GM23338 (cell line): ENCODE data around the gene FBXW12. TPM values are rescaled to one million over a fixed set of nuclear protein-coding genes. Genes with fewer than 3 reads are reported as not detected.

Experiments used
- ATAC-seq: fragments of 200-7000 bp; cut with Tn5 transposase; 3 replicates; pipeline ENCODE4 v1.9.1; 2020
- DNase-seq: peaks from one replicate; pipeline ENCODE4 v3.0.0-alpha.2; 2015; ENCODE audit warnings: low spot score
- H2AFZ ChIP-seq: fragments of 200-600 bp; sonication (generic); 2 replicates; pipeline ENCODE4 v1.8.0; 2016; ENCODE audit warnings: antibody characterized with exemption, mild to moderate bottlenecking, moderate library complexity
- H3F3A ChIP-seq: fragments of 200-600 bp; sonication (generic); replicated peaks from 2 replicates; pipeline ENCODE4 v1.8.0; 2017; ENCODE audit warnings: antibody characterized with exemption, mixed run types, low read depth
- H3K27ac ChIP-seq: fragments of 200-600 bp; sonication (generic); 2 replicates; pipeline ENCODE4 v1.6.1; 2016; ENCODE audit warnings: low read depth
- H3K27me3 ChIP-seq: fragments of 200-600 bp; sonication (generic); 2 replicates; pipeline ENCODE4 v1.8.0; 2016; ENCODE audit warnings: mild to moderate bottlenecking, mixed run types, moderate library complexity; ENCODE audit not compliant: insufficient read depth
- H3K36me3 ChIP-seq: fragments of 200-600 bp; sonication (generic); 2 replicates; pipeline ENCODE4 v1.8.0; 2016; ENCODE audit warnings: mild to moderate bottlenecking; ENCODE audit not compliant: insufficient read depth
- H3K4me1 ChIP-seq: fragments of 200-600 bp; sonication (generic); 2 replicates; pipeline ENCODE4 v1.8.0; 2016; ENCODE audit warnings: mild to moderate bottlenecking, moderate library complexity; ENCODE audit not compliant: insufficient read depth
- H3K4me2 ChIP-seq: fragments of 200-600 bp; sonication (generic); 2 replicates; pipeline ENCODE4 v1.7.1; 2017; ENCODE audit warnings: mixed run types
- H3K4me3 ChIP-seq: fragments of 200-600 bp; sonication (generic); 2 replicates; pipeline ENCODE4 v1.6.1; 2016; ENCODE audit warnings: mixed run types
- H3K79me2 ChIP-seq: fragments of 200-600 bp; sonication (generic); replicated peaks from 2 replicates; pipeline ENCODE4 v1.8.0; 2017; ENCODE audit warnings: mild to moderate bottlenecking; ENCODE audit not compliant: insufficient read depth
- H3K9me2 ChIP-seq: fragments of 200-600 bp; sonication (generic); 2 replicates; pipeline ENCODE4 v1.8.0; 2017; ENCODE audit not compliant: insufficient read depth
- H4K20me1 ChIP-seq: fragments of 200-600 bp; sonication (generic); replicated peaks from 2 replicates; pipeline ENCODE4 v1.8.0; 2017; ENCODE audit warnings: mild to moderate bottlenecking; ENCODE audit not compliant: insufficient read depth
- H3K27ac Mint-ChIP-seq: 2 replicates; pipeline ENCODE4 v1.8.0; 2020; ENCODE audit warnings: inconsistent platforms, mild to moderate bottlenecking, moderate library complexity, mixed read lengths
- H3K27me3 Mint-ChIP-seq: 3 replicates; pipeline ENCODE4 v1.8.0; 2022; ENCODE audit warnings: low read depth, mild to moderate bottlenecking, moderate library complexity, mixed read lengths, inconsistent platforms; ENCODE audit not compliant: insufficient read depth, poor library complexity
- H3K36me3 Mint-ChIP-seq: 3 replicates; pipeline ENCODE4 v1.8.0; 2021; ENCODE audit warnings: low read depth, mild to moderate bottlenecking, inconsistent platforms, moderate library complexity, mixed read lengths
- H3K4me1 Mint-ChIP-seq: 3 replicates; pipeline ENCODE4 v1.8.0; 2020; ENCODE audit warnings: mild to moderate bottlenecking, inconsistent platforms, mixed read lengths
- H3K4me3 Mint-ChIP-seq: 3 replicates; pipeline ENCODE4 v1.8.0; 2021; ENCODE audit warnings: moderate library complexity, mild to moderate bottlenecking, inconsistent platforms, mixed read lengths
- H3K9me3 Mint-ChIP-seq: 3 replicates; pipeline ENCODE4 v1.8.0; 2020; ENCODE audit warnings: moderate library complexity, mild to moderate bottlenecking, inconsistent platforms, mixed read lengths
- ETS1 ChIP-seq: IDR thresholded peaks from 2 replicates; pipeline ENCODE4 v1.6.1; 2016; ENCODE audit warnings: antibody characterized with exemption
- JUNB ChIP-seq: IDR thresholded peaks from one replicate; pipeline ENCODE4 v1.6.1; 2016; ENCODE audit warnings: antibody characterized with exemption; ENCODE audit not compliant: unreplicated experiment
- POLR2AphosphoS5 ChIP-seq: IDR thresholded peaks from 2 replicates; pipeline ENCODE4 v1.6.1; 2016; ENCODE audit warnings: antibody characterized with exemption, low read depth
- STAT1 ChIP-seq: IDR thresholded peaks from one replicate; pipeline ENCODE4 v1.6.1; 2016; ENCODE audit warnings: antibody characterized with exemption; ENCODE audit not compliant: unreplicated experiment
- ZNF331 ChIP-seq: fragments of 250-450 bp; sonication (Bioruptor Pico); IDR thresholded peaks from 2 replicates; pipeline ENCODE4 v1.5.0; 2020; ENCODE audit warnings: low read depth, mild to moderate bottlenecking, moderate library complexity
- polyA plus RNA-seq: library from polyadenylated mRNA; unstranded; fragments of >200 nt; fragmentation: Nextera tagmentation; extraction: Ambion mirVana; gene quantifications from 2 replicates; pipeline ENCODE4 v1.2.1, GENCODE V29; 2016
- total RNA-seq: library from RNA; depleted of rRNA; stranded (reverse); fragments of >200 nt; shearing (Covaris generic); gene quantifications from 2 replicates; pipeline ENCODE4 v1.2.3, GENCODE V29; 2014
- TF ChIP-seq, protein P1 (sequence below): fragments of 250-450 bp; sonication (Bioruptor Pico); IDR thresholded peaks from 2 replicates; pipeline ENCODE4 v1.5.0; 2020; ENCODE audit warnings: mild to moderate bottlenecking, moderate library complexity

FBXW12 gene
- total and polyA plus RNA-seq, 2 experiments from 2014 or later = 0.73 TPM; not detected in 1

GRCh38 chr3:48413611-48414010, 41.6 kb downstream of the FBXW12 start:
- H3K4me2 ChIP-seq = no peak overlapping the region
- H2AFZ ChIP-seq = no peak overlapping the region
- DNase-seq = no peak
- no peak overlapping the region for H3K4me3 Mint-ChIP-seq
- no peak overlapping the region for H3K27ac Mint-ChIP-seq
- H3K4me1 ChIP-seq = no peaks in the 10 kb centered on the region
- H3K9me3 Mint-ChIP-seq = no peaks in the 10 kb centered on the region
- no peaks in the 10 kb centered on the region; the same call in 1 of the 2 replicates for H4K20me1 ChIP-seq
- H3K36me3 ChIP-seq = peaks cover 15% of the 10 kb centered on the region; the same call in 1 of the 2 replicates
- H3K79me2 ChIP-seq = no peaks in the 10 kb centered on the region
- TF ChIP-seq, protein P1, sequence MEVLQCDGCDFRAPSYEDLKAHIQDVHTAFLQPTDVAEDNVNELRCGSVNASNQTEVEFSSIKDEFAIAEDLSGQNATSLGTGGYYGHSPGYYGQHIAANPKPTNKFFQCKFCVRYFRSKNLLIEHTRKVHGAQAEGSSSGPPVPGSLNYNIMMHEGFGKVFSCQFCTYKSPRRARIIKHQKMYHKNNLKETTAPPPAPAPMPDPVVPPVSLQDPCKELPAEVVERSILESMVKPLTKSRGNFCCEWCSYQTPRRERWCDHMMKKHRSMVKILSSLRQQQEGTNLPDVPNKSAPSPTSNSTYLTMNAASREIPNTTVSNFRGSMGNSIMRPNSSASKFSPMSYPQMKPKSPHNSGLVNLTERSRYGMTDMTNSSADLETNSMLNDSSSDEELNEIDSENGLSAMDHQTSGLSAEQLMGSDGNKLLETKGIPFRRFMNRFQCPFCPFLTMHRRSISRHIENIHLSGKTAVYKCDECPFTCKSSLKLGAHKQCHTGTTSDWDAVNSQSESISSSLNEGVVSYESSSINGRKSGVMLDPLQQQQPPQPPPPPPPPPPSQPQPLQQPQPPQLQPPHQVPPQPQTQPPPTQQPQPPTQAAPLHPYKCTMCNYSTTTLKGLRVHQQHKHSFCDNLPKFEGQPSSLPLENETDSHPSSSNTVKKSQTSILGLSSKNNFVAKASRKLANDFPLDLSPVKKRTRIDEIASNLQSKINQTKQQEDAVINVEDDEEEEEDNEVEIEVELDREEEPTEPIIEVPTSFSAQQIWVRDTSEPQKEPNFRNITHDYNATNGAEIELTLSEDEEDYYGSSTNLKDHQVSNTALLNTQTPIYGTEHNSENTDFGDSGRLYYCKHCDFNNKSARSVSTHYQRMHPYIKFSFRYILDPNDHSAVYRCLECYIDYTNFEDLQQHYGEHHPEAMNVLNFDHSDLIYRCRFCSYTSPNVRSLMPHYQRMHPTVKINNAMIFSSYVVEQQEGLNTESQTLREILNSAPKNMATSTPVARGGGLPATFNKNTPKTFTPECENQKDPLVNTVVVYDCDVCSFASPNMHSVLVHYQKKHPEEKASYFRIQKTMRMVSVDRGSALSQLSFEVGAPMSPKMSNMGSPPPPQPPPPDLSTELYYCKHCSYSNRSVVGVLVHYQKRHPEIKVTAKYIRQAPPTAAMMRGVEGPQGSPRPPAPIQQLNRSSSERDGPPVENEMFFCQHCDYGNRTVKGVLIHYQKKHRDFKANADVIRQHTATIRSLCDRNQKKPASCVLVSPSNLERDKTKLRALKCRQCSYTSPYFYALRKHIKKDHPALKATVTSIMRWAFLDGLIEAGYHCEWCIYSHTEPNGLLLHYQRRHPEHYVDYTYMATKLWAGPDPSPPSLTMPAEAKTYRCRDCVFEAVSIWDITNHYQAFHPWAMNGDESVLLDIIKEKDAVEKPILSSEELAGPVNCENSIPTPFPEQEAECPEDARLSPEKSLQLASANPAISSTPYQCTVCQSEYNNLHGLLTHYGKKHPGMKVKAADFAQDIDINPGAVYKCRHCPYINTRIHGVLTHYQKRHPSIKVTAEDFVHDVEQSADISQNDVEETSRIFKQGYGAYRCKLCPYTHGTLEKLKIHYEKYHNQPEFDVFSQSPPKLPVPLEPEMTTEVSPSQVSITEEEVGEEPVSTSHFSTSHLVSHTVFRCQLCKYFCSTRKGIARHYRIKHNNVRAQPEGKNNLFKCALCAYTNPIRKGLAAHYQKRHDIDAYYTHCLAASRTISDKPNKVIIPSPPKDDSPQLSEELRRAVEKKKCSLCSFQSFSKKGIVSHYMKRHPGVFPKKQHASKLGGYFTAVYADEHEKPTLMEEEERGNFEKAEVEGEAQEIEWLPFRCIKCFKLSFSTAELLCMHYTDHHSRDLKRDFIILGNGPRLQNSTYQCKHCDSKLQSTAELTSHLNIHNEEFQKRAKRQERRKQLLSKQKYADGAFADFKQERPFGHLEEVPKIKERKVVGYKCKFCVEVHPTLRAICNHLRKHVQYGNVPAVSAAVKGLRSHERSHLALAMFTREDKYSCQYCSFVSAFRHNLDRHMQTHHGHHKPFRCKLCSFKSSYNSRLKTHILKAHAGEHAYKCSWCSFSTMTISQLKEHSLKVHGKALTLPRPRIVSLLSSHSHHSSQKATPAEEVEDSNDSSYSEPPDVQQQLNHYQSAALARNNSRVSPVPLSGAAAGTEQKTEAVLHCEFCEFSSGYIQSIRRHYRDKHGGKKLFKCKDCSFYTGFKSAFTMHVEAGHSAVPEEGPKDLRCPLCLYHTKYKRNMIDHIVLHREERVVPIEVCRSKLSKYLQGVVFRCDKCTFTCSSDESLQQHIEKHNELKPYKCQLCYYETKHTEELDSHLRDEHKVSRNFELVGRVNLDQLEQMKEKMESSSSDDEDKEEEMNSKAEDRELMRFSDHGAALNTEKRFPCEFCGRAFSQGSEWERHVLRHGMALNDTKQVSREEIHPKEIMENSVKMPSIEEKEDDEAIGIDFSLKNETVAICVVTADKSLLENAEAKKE (CRISPR knock-in tag) = no peak
- no peak for TF ChIP-seq ETS1
- no peak for TF ChIP-seq STAT1
- TF ChIP-seq POLR2AphosphoS5 = no peak
- TF ChIP-seq ZNF331 (CRISPR knock-in tag) = no peak
- TF ChIP-seq JUNB = no peak
- no peaks in the 10 kb centered on the region for H3F3A ChIP-seq
- no peak overlapping the region for H3K27ac ChIP-seq
- H3K9me2 ChIP-seq = no peaks in the 10 kb centered on the region
- no peaks in the 10 kb centered on the region for H3K27me3 ChIP-seq
- ATAC-seq = no peak
- peaks cover 94% of the 10 kb centered on the region for H3K36me3 Mint-ChIP-seq
- H3K4me3 ChIP-seq = no peak overlapping the region
- peaks cover 21% of the 10 kb centered on the region for H3K27me3 Mint-ChIP-seq
- H3K4me1 Mint-ChIP-seq = no peaks in the 10 kb centered on the region
